Kidney (tissue), 14 donors: ENCODE results near the gene B4GAT1. TPM values are rescaled to one million over a fixed set of nuclear protein-coding genes. Genes with fewer than 3 reads are reported as not detected.

ENCODE experiments used
- DNase-seq, 5 donors: peaks; one replicate each; pipeline ENCODE4 v3.0.0-alpha.2; 2013 to 2020
- FAIRE-seq: peaks from 2 replicates; lab custom pipeline; 2012; peaks lifted over from hg19 to GRCh38; lab: Jason Lieb, UNC
- H3K27ac ChIP-seq, 2 donors: one replicate each; pipeline ENCODE4 v1.7.0; 2013; ENCODE audit warnings: low read depth in 2 of 2, low read length in 2 of 2, inconsistent platforms in 1 of 2
- H3K27me3 ChIP-seq: one replicate; pipeline ENCODE4 v1.7.1; 2013; ENCODE audit warnings: low read length, inconsistent platforms; ENCODE audit not compliant: control insufficient read depth, insufficient read depth
- H3K36me3 ChIP-seq, 3 donors: one replicate each; pipeline versions ENCODE4 v1.7.0 to v1.7.1; 2013; ENCODE audit warnings: low read length in 3 of 3, control low read depth in 1 of 3, inconsistent platforms in 1 of 3; ENCODE audit not compliant: insufficient read depth in 3 of 3, control insufficient read depth in 2 of 3
- H3K4me1 ChIP-seq, 3 donors: one replicate each; pipeline versions ENCODE4 v1.7.0 to v1.7.1; 2013; ENCODE audit warnings: low read length in 3 of 3, inconsistent platforms in 1 of 3, low read depth in 1 of 3; ENCODE audit not compliant: control insufficient read depth in 2 of 3, insufficient read depth in 2 of 3
- H3K4me3 ChIP-seq, 3 donors: one replicate each; pipeline versions ENCODE4 v1.7.0 to v1.8.1; 2013; ENCODE audit warnings: low read length in 3 of 3, control low read depth in 1 of 3, inconsistent platforms in 1 of 3
- H3K9ac ChIP-seq, 3 donors: one replicate each; pipeline versions ENCODE4 v1.7.0 to v1.7.1; 2013; ENCODE audit warnings: low read length in 3 of 3, control low read depth in 1 of 3, inconsistent platforms in 1 of 3
- H3K9me3 ChIP-seq, 3 donors: one replicate each; pipeline versions ENCODE4 v1.7.0 to v1.7.1; 2013; ENCODE audit warnings: low read length in 3 of 3, control low read depth in 1 of 3, inconsistent platforms in 1 of 3; ENCODE audit not compliant: control insufficient read depth in 2 of 3, insufficient read depth in 1 of 3
- CTCF ChIP-seq: IDR thresholded peaks from 3 replicates; pipeline ENCODE4 v1.5.1; 2012; ENCODE audit warnings: mild to moderate bottlenecking, moderate library complexity, borderline replicate concordance; ENCODE audit not compliant: insufficient read depth; ENCODE audit errors: extremely low read depth
- intact Hi-C: fragments of 100-400 bp; cut with DNase I; formaldehyde crosslinking; loops from one replicate; pipeline ENCODE4 v1.11.1; 2022
- polyA plus RNA-seq: library from polyadenylated mRNA; stranded (reverse); fragments of 350-450 nt; fragmentation: Illumina TruSeq; extraction: RNeasy Lipid Tissue Mini Kit (QIAGEN cat#74804); gene quantifications from one replicate; pipeline ENCODE4 v1.2.3, GENCODE V29; 2014; ENCODE audit warnings: low read depth, low replicate concordance; ENCODE audit not compliant: insufficient read depth
- total RNA-seq: library from RNA; stranded (reverse); fragmentation: NEBNext Ultra II Directional; extraction: Animal tissue kit (Norgen Biotek cat#: 25700); gene quantifications from one replicate; pipeline ENCODE4 v1.2.1, GENCODE V29; 2021
- donor health status: control.
- donor health status: control.
- donor health status: control.
- donor health status: control.
- donor health status: control.
- donor health status: DM: yes; HTN: yes; CAD: no.
- donor health status: Normal renal cell carcinoma (clear cell type).

Gene B4GAT1
- total and polyA plus RNA-seq, 2 donors from 2014 or later = 21.7 to 59.9 TPM

GRCh38 chr11:66309475-66309874 is 38.0 kb downstream of the B4GAT1 start:
- no peak overlapping the region for H3K4me3 ChIP-seq
- TF ChIP-seq CTCF = no peak
- no peaks in the 10 kb centered on the region for H3K36me3 ChIP-seq
- H3K9me3 ChIP-seq = no peaks in the 10 kb centered on the region
- intact Hi-C loops = no loop called here
- H3K27ac ChIP-seq = no peak overlapping the region
- H3K4me1 ChIP-seq = peaks cover 0 to 3% (median 0%) of the 10 kb centered on the region in 3 donors
- FAIRE-seq = no peak
- H3K9ac ChIP-seq = no peak overlapping the region
- no peaks in the 10 kb centered on the region for H3K27me3 ChIP-seq
- DNase-seq = no peak

GRCh38 chr11:66302656-66303055 is 44.8 kb downstream of the B4GAT1 start:
- no peaks in the 10 kb centered on the region for H3K36me3 ChIP-seq
- no peak for TF ChIP-seq CTCF
- no peaks in the 10 kb centered on the region for H3K9me3 ChIP-seq
- H3K4me1 ChIP-seq = no peaks in the 10 kb centered on the region
- H3K27me3 ChIP-seq = no peaks in the 10 kb centered on the region
- intact Hi-C loops = no loop called here
- H3K4me3 ChIP-seq = no peak overlapping the region
- no peak for FAIRE-seq
- H3K27ac ChIP-seq = no peak overlapping the region
- no peak for DNase-seq
- no peak overlapping the region for H3K9ac ChIP-seq

- Histone ChIP-seq H3K27me3 (no peaks in the 10 kb centered on the region), H3K4me3 (no peak overlapping the region), H3K4me1 (no peaks in the 10 kb centered on the region), H3K36me3 (no peaks in the 10 kb centered on the region), H3K27ac (no peak overlapping the region), H3K9me3 (no peaks in the 10 kb centered on the region), H3K9ac (no peak overlapping the region)
- DNase-seq = no peak
- no peak for FAIRE-seq
- no peak for TF ChIP-seq CTCF
- intact Hi-C loops = no loop called here
These were observed 48.2 kb downstream of the B4GAT1 start for GRCh38 chr11:66299186-66299585.

GRCh38 chr11:66297610-66298009 is 49.8 kb downstream of the B4GAT1 start:
- TF ChIP-seq CTCF = no peak
- no peak overlapping the region for H3K4me3 ChIP-seq
- H3K9ac ChIP-seq = no peak overlapping the region
- no peak for DNase-seq
- H3K36me3 ChIP-seq = no peaks in the 10 kb centered on the region
- H3K27ac ChIP-seq = no peak overlapping the region
- no peaks in the 10 kb centered on the region for H3K4me1 ChIP-seq
- peaks cover 10% of the 10 kb centered on the region for H3K27me3 ChIP-seq
- FAIRE-seq = no peak
- H3K9me3 ChIP-seq = no peaks in the 10 kb centered on the region
- intact Hi-C loops = no loop called here
